Daoy (cell line): ENCODE data around the gene HOXB2. TPM values are rescaled to one million over a fixed set of nuclear protein-coding genes. Genes with fewer than 3 reads are reported as not detected.

Experiments
- total RNA-seq: library from RNA; depleted of rRNA; stranded (reverse); fragments of >200 nt; shearing (Covaris generic); gene quantifications from 2 replicates; pipeline ENCODE4 v1.2.3, GENCODE V29; 2014; rRNA removed

HOXB2 gene
- total RNA-seq, 1 experiment from 2014 or later, result 15.9 TPM

Other genes starting within 250 kb of the HOXB2 start
- 0.17 TPM in 1 of 2 replicates, not detected in the other for gene SKAP1, start 114.9 kb downstream of the HOXB2 start, total RNA-seq
- gene HOXB1, start 14.1 kb downstream of the HOXB2 start, total RNA-seq, result not detected in 2 replicates
- gene HOXB4, start 33.2 kb upstream of the HOXB2 start, total RNA-seq, result 0.68 and 2.5 TPM in 2 replicates
- gene HOXB3, start 45.1 kb upstream of the HOXB2 start, total RNA-seq, result 1.3 and 3.1 TPM in 2 replicates
- gene HOXB5, start 48.7 kb upstream of the HOXB2 start, total RNA-seq, result 0.06 TPM in 1 of 2 replicates, not detected in the other
- gene HOXB6, start 59.9 kb upstream of the HOXB2 start, total RNA-seq, result 2.4 and 6.7 TPM in 2 replicates
- 10.6 and 13.2 TPM in 2 replicates for gene HOXB7, start 65.9 kb upstream of the HOXB2 start, total RNA-seq
- 6.9 and 12.4 TPM in 2 replicates for gene HOXB8, start 70.2 kb upstream of the HOXB2 start, total RNA-seq
- gene HOXB9, start 81.2 kb upstream of the HOXB2 start, total RNA-seq, result 4.7 and 10.6 TPM in 2 replicates
- gene PRAC1, start 177.4 kb upstream of the HOXB2 start, total RNA-seq, result not detected in 2 replicates
- gene PRAC2, start 178.1 kb upstream of the HOXB2 start, total RNA-seq, result not detected in 2 replicates
- gene HOXB13, start 183.6 kb upstream of the HOXB2 start, total RNA-seq, result 2.5 and 3.2 TPM in 2 replicates